Adipocyte (in vitro differentiated cells): Measurements from ENCODE around the gene CALU.

ENCODE experiments used
- DNase-seq: peaks from one replicate; pipeline ENCODE4 v3.0.0-alpha.2; 2015; ENCODE audit warnings: low read depth
- H3K27me3 ChIP-seq: replicated peaks from 2 replicates; pipeline ENCODE4 v1.7.0; 2013; ENCODE audit warnings: mild to moderate bottlenecking, low read length, moderate library complexity; ENCODE audit not compliant: control insufficient read depth, insufficient read depth
- H3K36me3 ChIP-seq: 2 replicates; pipeline ENCODE4 v1.7.0; 2013; ENCODE audit warnings: low read length, mild to moderate bottlenecking, moderate library complexity; ENCODE audit not compliant: control insufficient read depth, insufficient read depth, severe bottlenecking
- H3K4me1 ChIP-seq: 2 replicates; pipeline ENCODE4 v1.7.0; 2013; ENCODE audit warnings: mild to moderate bottlenecking, low read length, moderate library complexity; ENCODE audit not compliant: control insufficient read depth, insufficient read depth
- H3K4me3 ChIP-seq: 2 replicates; pipeline ENCODE4 v1.7.0; 2013; ENCODE audit warnings: mild to moderate bottlenecking, low read length, moderate library complexity
- H3K9ac ChIP-seq: 2 replicates; pipeline ENCODE4 v1.7.0; 2013; ENCODE audit warnings: mild to moderate bottlenecking, low read length, moderate library complexity
- H3K9me3 ChIP-seq: 2 replicates; pipeline ENCODE4 v1.7.0; 2013; ENCODE audit warnings: mild to moderate bottlenecking, low read length, moderate library complexity; ENCODE audit not compliant: control insufficient read depth

Gene CALU

GRCh38 chr7:128705891-128706333, 33.2 kb upstream of the CALU start:
- no peak overlapping the region for H3K9ac ChIP-seq
- no peaks in the 10 kb centered on the region for H3K36me3 ChIP-seq
- peaks cover 16% of the 10 kb centered on the region for H3K4me1 ChIP-seq
- H3K27me3 ChIP-seq, result no peaks in the 10 kb centered on the region
- peak; percentile 19 for DNase-seq
- H3K4me3 ChIP-seq, result no peak overlapping the region
- no peaks in the 10 kb centered on the region for H3K9me3 ChIP-seq

GRCh38 chr7:128707752-128708151, 31.4 kb upstream of the CALU start:
- peaks cover 4% of the 10 kb centered on the region for H3K9me3 ChIP-seq
- no peak overlapping the region for H3K9ac ChIP-seq
- no peak for DNase-seq
- H3K27me3 ChIP-seq, result no peaks in the 10 kb centered on the region
- no peaks in the 10 kb centered on the region for H3K36me3 ChIP-seq
- H3K4me1 ChIP-seq, result peaks cover 16% of the 10 kb centered on the region
- H3K4me3 ChIP-seq, result no peak overlapping the region

DNA sequence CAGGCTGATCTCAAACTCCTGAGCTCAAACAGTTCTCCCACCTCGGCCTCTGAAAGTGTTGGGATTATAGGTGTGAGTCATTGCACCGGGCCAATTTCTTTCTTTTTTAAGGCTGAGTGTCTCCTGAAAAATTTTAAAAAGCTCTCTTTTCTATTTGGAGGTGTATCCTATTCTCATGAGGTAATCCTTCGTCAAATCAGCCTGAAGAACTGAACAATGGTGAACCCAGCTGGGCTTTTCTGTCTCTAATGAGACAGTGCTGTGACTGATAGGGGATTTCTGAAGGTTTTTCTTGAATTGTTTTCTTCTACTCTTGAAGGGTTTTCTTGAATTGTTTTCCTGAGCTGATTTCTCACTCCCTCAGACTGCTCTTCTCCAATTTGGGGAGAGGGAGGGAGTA, 30.9 kb upstream of the CALU start:
- Histone ChIP-seq H3K9ac (no peak overlapping the region), H3K4me3 (no peak overlapping the region), H3K9me3 (peaks cover 5% of the 10 kb centered on the region), H3K36me3 (no peaks in the 10 kb centered on the region), H3K4me1 (peaks cover 16% of the 10 kb centered on the region), H3K27me3 (no peaks in the 10 kb centered on the region)
- DNase-seq, result no peak

DNA sequence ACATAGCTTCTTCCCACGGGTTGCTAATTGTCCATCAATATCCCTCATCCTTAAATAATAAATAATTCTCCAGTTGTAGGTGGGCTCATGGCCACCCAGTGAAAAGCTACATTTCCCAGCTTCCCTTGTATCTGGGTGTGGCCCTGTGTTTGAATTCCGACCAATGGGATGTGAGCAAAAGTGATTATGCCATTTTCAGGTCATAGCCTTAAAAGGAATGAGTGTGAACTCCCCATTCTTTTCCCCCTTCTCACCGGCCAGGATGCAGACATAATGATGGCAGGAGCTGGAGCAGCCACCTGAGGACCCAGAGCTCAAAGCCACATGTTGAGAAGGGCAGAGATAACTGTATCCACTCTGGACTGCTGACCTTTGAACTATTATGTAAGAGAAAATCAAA, 30.3 kb upstream of the CALU start:
- Histone ChIP-seq H3K9me3 (peaks cover 5% of the 10 kb centered on the region), H3K9ac (no peak overlapping the region), H3K36me3 (no peaks in the 10 kb centered on the region), H3K27me3 (no peaks in the 10 kb centered on the region), H3K4me3 (no peak overlapping the region), H3K4me1 (peaks cover 13% of the 10 kb centered on the region)
- no peak for DNase-seq

- DNase-seq, result no peak
- Histone ChIP-seq H3K9ac (peak overlapping the region; percentile 9), H3K9me3 (peaks cover 5% of the 10 kb centered on the region), H3K4me1 (peaks cover 7% of the 10 kb centered on the region), H3K27me3 (peaks cover 3% of the 10 kb centered on the region), H3K4me3 (no peak overlapping the region), H3K36me3 (no peaks in the 10 kb centered on the region)
Observed at GRCh38 chr7:128710481-128710880, 28.7 kb upstream of the CALU start.

DNA sequence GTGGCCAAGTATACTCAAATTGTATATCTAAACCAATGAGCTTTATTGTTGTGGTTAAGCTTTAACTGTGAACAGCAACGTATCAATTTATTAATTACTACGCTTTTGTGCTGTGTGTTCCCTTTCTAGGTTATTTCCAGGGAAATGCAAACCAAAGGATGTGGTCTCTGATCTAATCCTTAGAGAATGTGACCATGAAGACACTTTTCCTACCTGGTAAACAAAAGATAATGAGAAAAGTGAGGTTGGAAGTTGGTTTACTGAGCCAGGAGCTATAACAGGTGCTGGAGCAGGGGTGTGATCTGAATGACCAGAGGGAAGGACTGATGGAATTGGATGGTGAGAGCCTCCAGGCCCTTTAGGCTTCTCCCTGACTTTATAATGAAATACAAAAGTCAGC, 25.4 kb upstream of the CALU start:
- Histone ChIP-seq H3K4me1 (peaks cover 7% of the 10 kb centered on the region), H3K9me3 (peaks cover 5% of the 10 kb centered on the region), H3K27me3 (peaks cover 11% of the 10 kb centered on the region), H3K4me3 (no peak overlapping the region), H3K36me3 (no peaks in the 10 kb centered on the region), H3K9ac (no peak overlapping the region)
- DNase-seq, result no peak

GRCh38 chr7:128714701-128715495, 24.3 kb upstream of the CALU start:
- H3K36me3 ChIP-seq, result no peaks in the 10 kb centered on the region
- no peak overlapping the region for H3K4me3 ChIP-seq
- H3K9ac ChIP-seq, result no peak overlapping the region
- peaks cover 11% of the 10 kb centered on the region for H3K27me3 ChIP-seq
- DNase-seq, result no peak
- H3K9me3 ChIP-seq, result peaks cover 5% of the 10 kb centered on the region
- peaks cover 6% of the 10 kb centered on the region for H3K4me1 ChIP-seq

DNA sequence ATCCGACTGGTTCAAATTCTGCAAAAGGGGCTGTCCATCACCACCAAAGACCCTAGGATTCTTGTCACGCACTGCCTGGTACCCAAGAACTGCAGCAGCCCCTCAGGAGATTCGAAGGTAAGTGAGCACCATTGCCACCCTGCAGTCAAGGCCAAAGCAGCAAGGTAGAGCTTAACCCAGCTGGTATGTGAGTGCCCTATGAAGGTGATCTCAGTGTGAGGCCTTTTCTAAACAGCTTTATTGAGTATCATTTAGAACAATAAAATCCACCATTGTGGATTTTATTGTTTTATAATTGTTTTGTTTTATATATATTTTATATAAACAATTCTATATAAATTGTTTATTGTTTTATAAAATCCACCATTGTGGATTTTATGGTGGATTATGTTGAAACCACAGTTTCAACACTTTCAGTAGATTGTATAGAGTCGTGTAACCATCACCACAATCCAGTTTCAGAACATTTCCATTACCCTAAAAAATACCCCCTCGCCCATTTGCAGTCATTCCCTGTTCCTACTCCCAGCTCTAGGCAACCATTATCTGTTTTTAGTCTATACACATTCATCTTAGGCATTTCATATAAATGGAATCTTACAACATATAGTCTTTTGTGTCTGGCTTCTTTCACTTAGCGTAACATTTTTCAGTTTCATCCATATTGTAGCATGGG, 20.1 kb upstream of the CALU start:
- no peak overlapping the region for H3K4me3 ChIP-seq
- H3K36me3 ChIP-seq, result no peaks in the 10 kb centered on the region
- H3K9ac ChIP-seq, result no peak overlapping the region
- H3K9me3 ChIP-seq, result no peaks in the 10 kb centered on the region
- no peaks in the 10 kb centered on the region for H3K4me1 ChIP-seq
- H3K27me3 ChIP-seq, result peaks cover 11% of the 10 kb centered on the region
- no peak for DNase-seq

GRCh38 chr7:128721376-128721775, 17.8 kb upstream of the CALU start:
- Histone ChIP-seq H3K27me3 (peaks cover 4% of the 10 kb centered on the region), H3K4me3 (no peak overlapping the region), H3K36me3 (no peaks in the 10 kb centered on the region), H3K9me3 (no peaks in the 10 kb centered on the region), H3K9ac (no peak overlapping the region), H3K4me1 (no peaks in the 10 kb centered on the region)
- DNase-seq, result no peak

DNA sequence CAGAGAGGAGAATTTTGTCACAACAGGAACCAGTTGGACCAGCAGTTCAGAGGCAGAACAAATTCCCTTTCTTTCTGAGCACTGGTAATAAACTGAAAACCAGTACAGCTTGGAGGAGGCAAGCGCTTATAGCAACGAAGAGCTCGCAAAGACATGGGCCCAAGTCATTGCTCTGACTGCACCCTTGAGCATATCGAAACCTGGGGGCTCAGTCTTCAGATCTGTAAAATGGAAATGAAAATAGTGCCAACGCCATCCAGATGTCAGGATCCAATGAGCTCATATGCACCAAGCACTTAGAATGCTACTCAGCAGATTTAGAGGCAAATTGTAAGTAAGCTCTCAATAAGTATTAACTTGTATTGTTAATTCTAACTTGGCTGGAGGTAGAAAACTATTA, 14.4 kb upstream of the CALU start:
- Histone ChIP-seq H3K36me3 (no peaks in the 10 kb centered on the region), H3K4me3 (no peak overlapping the region), H3K9me3 (no peaks in the 10 kb centered on the region), H3K4me1 (no peaks in the 10 kb centered on the region), H3K9ac (no peak overlapping the region), H3K27me3 (no peaks in the 10 kb centered on the region)
- no peak for DNase-seq

DNA sequence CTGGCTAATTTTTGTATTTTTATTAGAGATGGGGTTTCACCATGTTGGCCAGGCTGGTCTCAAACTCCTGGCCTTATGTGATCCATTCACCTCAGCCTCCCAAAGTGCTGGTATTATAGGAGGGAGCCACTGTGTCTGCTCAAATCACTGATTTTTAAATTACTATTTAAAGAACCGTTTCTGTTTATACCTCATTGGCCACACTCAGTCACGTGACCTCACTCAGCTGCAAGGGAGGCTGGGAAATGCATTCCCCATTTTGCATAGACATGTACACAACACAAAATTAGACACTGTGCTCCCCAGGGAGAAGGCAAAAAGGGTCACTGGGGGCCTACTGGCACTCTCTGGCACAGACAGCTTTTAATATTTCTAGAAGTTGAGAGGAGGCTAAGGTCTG, 13.6 kb upstream of the CALU start:
- H3K4me1 ChIP-seq, result no peaks in the 10 kb centered on the region
- no peaks in the 10 kb centered on the region for H3K27me3 ChIP-seq
- no peak for DNase-seq
- H3K36me3 ChIP-seq, result no peaks in the 10 kb centered on the region
- H3K9ac ChIP-seq, result no peak overlapping the region
- no peak overlapping the region for H3K4me3 ChIP-seq
- H3K9me3 ChIP-seq, result no peaks in the 10 kb centered on the region
